LHCN-M2 (cell line): ENCODE data around the gene CEP104. TPM values are rescaled to one million over a fixed set of nuclear protein-coding genes. Genes with fewer than 3 reads are reported as not detected.

Experiments
- DNase-seq: peaks from one replicate; pipeline ENCODE4 v3.0.0-alpha.2; 2012; ENCODE audit warnings: low read depth
- total RNA-seq: library from RNA; depleted of rRNA; stranded (reverse); fragments of >200 nt; gene quantifications from 2 replicates; pipeline ENCODE4 v1.2.3, GENCODE V29; 2014

The CEP104 gene
- total RNA-seq, 1 experiment from 2014 or later: 14.6 TPM

- DNase-seq: no peak
These were observed 78.3 kb downstream of the CEP104 start for GRCh38 chr1:3778590-3779264.

- DNase-seq: no peak
These were observed 79.1 kb downstream of the CEP104 start for GRCh38 chr1:3777647-3778589.

- no peak for DNase-seq
These were observed 79.9 kb downstream of the CEP104 start for GRCh38 chr1:3777078-3777547.

- DNase-seq: no peak
These were observed 80.6 kb downstream of the CEP104 start for GRCh38 chr1:3776231-3776961.

- peak; percentile 36 for DNase-seq
These were observed 81.4 kb downstream of the CEP104 start for GRCh38 chr1:3775490-3776230.

GRCh38 chr1:3774946-3775489 is 82.0 kb downstream of the CEP104 start:
- no peak for DNase-seq

- no peak for DNase-seq
These were observed 82.6 kb downstream of the CEP104 start for GRCh38 chr1:3774276-3774945.

GRCh38 chr1:3773572-3774275 is 83.3 kb downstream of the CEP104 start:
- DNase-seq: no peak

GRCh38 chr1:3772715-3773571 is 84.1 kb downstream of the CEP104 start, which contains the start of gene SMIM1:
TSS of gene SMIM1 (plus strand) at chr1:3772749. CDS start at chr1:3775374, 2,625 bp downstream.
- DNase-seq: no peak

- no peak for DNase-seq
These were observed 84.8 kb downstream of the CEP104 start for GRCh38 chr1:3772027-3772714.

- DNase-seq: no peak
These were observed 85.6 kb downstream of the CEP104 start for GRCh38 chr1:3771108-3772026.

- DNase-seq: no peak
These were observed 86.8 kb downstream of the CEP104 start for GRCh38 chr1:3770047-3770765.

- no peak for DNase-seq
These were observed 88.1 kb downstream of the CEP104 start for GRCh38 chr1:3768811-3769390.

GRCh38 chr1:3767328-3767925 is 89.6 kb downstream of the CEP104 start:
- DNase-seq: no peak

- no peak for DNase-seq
These were observed 93.5 kb downstream of the CEP104 start for GRCh38 chr1:3763351-3764125.
